ENCODE data around the gene LRMDA. TPM values are rescaled to one million over a fixed set of nuclear protein-coding genes. Genes with fewer than 3 reads are reported as not detected.

Gene LRMDA
- total RNA-seq, 2 experiments from 2014 or later: not detected

GRCh38 chr10:76453332-76453731 lies 1021.9 kb downstream of the LRMDA start:
- no peaks in the 10 kb centered on the region for H3K36me3 Mint-ChIP-seq (ENCODE audit: low read depth)
- CTCF ChIA-PET: no interaction called here
- no peak overlapping the region for H3K27ac Mint-ChIP-seq
- no peaks in the 10 kb centered on the region for H3K27me3 Mint-ChIP-seq (ENCODE audit: low read depth)
- H3K9me3 Mint-ChIP-seq: no peaks in the 10 kb centered on the region
- H3K4me3 Mint-ChIP-seq: no peak overlapping the region
- intact Hi-C loops (cut with micrococcal nuclease): no loop called here
- DNase-seq: no peak
- no peaks in the 10 kb centered on the region for H3K4me1 Mint-ChIP-seq (ENCODE audit: low read depth)

DNA sequence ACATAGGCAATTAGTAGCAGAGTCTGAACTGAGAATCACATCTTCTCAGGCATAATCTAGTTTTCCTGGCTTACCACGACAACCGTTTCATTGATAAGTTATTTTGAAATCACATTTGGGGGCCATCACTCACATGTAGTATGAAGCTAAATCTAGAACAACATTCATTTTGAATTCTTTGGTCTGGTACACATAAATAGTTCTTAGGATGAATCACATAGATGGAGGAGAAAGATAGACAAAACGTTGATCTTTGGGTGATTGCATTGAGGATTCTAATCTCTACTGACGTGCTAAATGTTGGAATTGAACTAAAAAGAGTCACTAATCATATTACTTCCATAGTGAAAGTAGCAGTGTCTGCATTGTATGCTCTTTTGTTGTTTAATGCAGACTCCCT lies 1022.6 kb downstream of the LRMDA start:
- no peaks in the 10 kb centered on the region for H3K27me3 Mint-ChIP-seq (ENCODE audit: low read depth)
- no peaks in the 10 kb centered on the region for H3K4me1 Mint-ChIP-seq (ENCODE audit: low read depth)
- intact Hi-C loops (cut with micrococcal nuclease): no loop called here

GRCh38 chr10:76454506-76455140 lies 1023.2 kb downstream of the LRMDA start:
- Mint-ChIP-seq H3K4me3 (no peak overlapping the region), H3K27ac (no peak overlapping the region), H3K9me3 (no peaks in the 10 kb centered on the region), H3K36me3 (ENCODE audit: low read depth) (no peaks in the 10 kb centered on the region), H3K27me3 (ENCODE audit: low read depth) (no peaks in the 10 kb centered on the region), H3K4me1 (ENCODE audit: low read depth) (no peaks in the 10 kb centered on the region)
- CTCF ChIA-PET: no interaction called here
- intact Hi-C loops (cut with micrococcal nuclease): no loop called here
- no peak for DNase-seq

More for the DNA sequence above, 1022.6 kb downstream of the LRMDA start:
- CTCF ChIA-PET: no interaction called here
- H3K36me3 Mint-ChIP-seq (ENCODE audit: low read depth): no peaks in the 10 kb centered on the region
- no peak for DNase-seq
- H3K4me3 Mint-ChIP-seq: no peak overlapping the region
- no peaks in the 10 kb centered on the region for H3K9me3 Mint-ChIP-seq
- H3K27ac Mint-ChIP-seq: no peak overlapping the region

GRCh38 chr10:76456197-76456596 lies 1024.8 kb downstream of the LRMDA start:
- H3K27me3 Mint-ChIP-seq (ENCODE audit: low read depth): no peaks in the 10 kb centered on the region
- H3K27ac Mint-ChIP-seq: no peak overlapping the region
- intact Hi-C loops (cut with micrococcal nuclease): no loop called here
- H3K4me1 Mint-ChIP-seq (ENCODE audit: low read depth): no peaks in the 10 kb centered on the region
- H3K36me3 Mint-ChIP-seq (ENCODE audit: low read depth): no peaks in the 10 kb centered on the region
- no peak overlapping the region for H3K4me3 Mint-ChIP-seq
- H3K9me3 Mint-ChIP-seq: no peaks in the 10 kb centered on the region
- CTCF ChIA-PET: no interaction called here
- DNase-seq: no peak

GRCh38 chr10:76459016-76459730 lies 1027.7 kb downstream of the LRMDA start:
- Mint-ChIP-seq H3K27ac (no peak overlapping the region), H3K36me3 (ENCODE audit: low read depth) (no peaks in the 10 kb centered on the region), H3K9me3 (peaks cover 1% of the 10 kb centered on the region), H3K27me3 (ENCODE audit: low read depth) (no peaks in the 10 kb centered on the region), H3K4me1 (ENCODE audit: low read depth) (no peaks in the 10 kb centered on the region), H3K4me3 (no peak overlapping the region)
- intact Hi-C loops (cut with micrococcal nuclease): no loop called here
- CTCF ChIA-PET: no interaction called here
- no peak for DNase-seq

GRCh38 chr10:76461024-76461423 lies 1029.6 kb downstream of the LRMDA start:
- intact Hi-C loops (cut with micrococcal nuclease): no loop called here

GRCh38 chr10:76463111-76463510 lies 1031.7 kb downstream of the LRMDA start:
- CTCF ChIA-PET: no interaction called here
- intact Hi-C loops (cut with micrococcal nuclease): no loop called here
- H3K4me3 Mint-ChIP-seq: no peak overlapping the region
- no peak overlapping the region for H3K27ac Mint-ChIP-seq
- H3K27me3 Mint-ChIP-seq (ENCODE audit: low read depth): peaks cover 3% of the 10 kb centered on the region
- H3K36me3 Mint-ChIP-seq (ENCODE audit: low read depth): no peaks in the 10 kb centered on the region
- no peaks in the 10 kb centered on the region for H3K4me1 Mint-ChIP-seq (ENCODE audit: low read depth)
- DNase-seq: no peak
- H3K9me3 Mint-ChIP-seq: peaks cover 2% of the 10 kb centered on the region

More at GRCh38 chr10:76461024-76461423, 1029.6 kb downstream of the LRMDA start:
- Mint-ChIP-seq H3K9me3 (peaks cover 2% of the 10 kb centered on the region), H3K27me3 (ENCODE audit: low read depth) (no peaks in the 10 kb centered on the region), H3K36me3 (ENCODE audit: low read depth) (no peaks in the 10 kb centered on the region), H3K27ac (no peak overlapping the region), H3K4me1 (ENCODE audit: low read depth) (no peaks in the 10 kb centered on the region), H3K4me3 (no peak overlapping the region)
- CTCF ChIA-PET: no interaction called here
- no peak for DNase-seq

GRCh38 chr10:76466836-76467503 lies 1035.5 kb downstream of the LRMDA start:
- peaks cover 2% of the 10 kb centered on the region for H3K9me3 Mint-ChIP-seq

DNA sequence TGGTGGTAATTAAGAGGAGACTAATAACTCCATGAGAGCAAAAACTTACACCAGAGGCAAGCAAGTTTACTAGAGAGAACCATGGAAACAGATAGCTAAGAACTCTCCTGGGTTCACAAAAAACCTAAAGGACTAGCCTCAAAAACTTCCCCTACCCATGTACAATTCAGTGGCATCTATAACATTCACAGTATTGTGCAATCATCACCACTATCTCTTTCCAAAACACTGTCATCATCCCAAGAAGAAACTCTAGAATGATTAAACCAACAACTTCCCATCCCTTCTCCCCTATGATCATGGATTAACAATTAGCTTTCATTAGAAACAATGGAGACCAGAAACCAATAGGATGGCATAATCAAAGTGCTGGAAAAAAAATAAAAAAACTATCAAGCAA lies 1038.3 kb downstream of the LRMDA start:
- Mint-ChIP-seq H3K4me3 (no peak overlapping the region), H3K9me3 (peaks cover 2% of the 10 kb centered on the region), H3K36me3 (ENCODE audit: low read depth) (no peaks in the 10 kb centered on the region), H3K4me1 (ENCODE audit: low read depth) (no peaks in the 10 kb centered on the region), H3K27me3 (ENCODE audit: low read depth) (peaks cover 3% of the 10 kb centered on the region), H3K27ac (no peak overlapping the region)
- CTCF ChIA-PET: no interaction called here
- DNase-seq: no peak
- intact Hi-C loops (cut with micrococcal nuclease): no loop called here

More at GRCh38 chr10:76466836-76467503, 1035.5 kb downstream of the LRMDA start:
- CTCF ChIA-PET: no interaction called here
- DNase-seq: no peak
- H3K36me3 Mint-ChIP-seq (ENCODE audit: low read depth): no peaks in the 10 kb centered on the region
- no peak overlapping the region for H3K27ac Mint-ChIP-seq
- no peaks in the 10 kb centered on the region for H3K4me1 Mint-ChIP-seq (ENCODE audit: low read depth)
- H3K4me3 Mint-ChIP-seq: no peak overlapping the region
- H3K27me3 Mint-ChIP-seq (ENCODE audit: low read depth): peaks cover 3% of the 10 kb centered on the region
- intact Hi-C loops (cut with micrococcal nuclease): no loop called here

GRCh38 chr10:76479103-76479790 lies 1047.8 kb downstream of the LRMDA start:
- intact Hi-C loops (cut with micrococcal nuclease): no loop called here
- H3K4me3 Mint-ChIP-seq: no peak overlapping the region
- no peaks in the 10 kb centered on the region for H3K36me3 Mint-ChIP-seq (ENCODE audit: low read depth)
- H3K27ac Mint-ChIP-seq: no peak overlapping the region
- H3K4me1 Mint-ChIP-seq (ENCODE audit: low read depth): no peaks in the 10 kb centered on the region
- peaks cover 13% of the 10 kb centered on the region for H3K9me3 Mint-ChIP-seq
- no peak for DNase-seq
- CTCF ChIA-PET: no interaction called here
- no peaks in the 10 kb centered on the region for H3K27me3 Mint-ChIP-seq (ENCODE audit: low read depth)

DNA sequence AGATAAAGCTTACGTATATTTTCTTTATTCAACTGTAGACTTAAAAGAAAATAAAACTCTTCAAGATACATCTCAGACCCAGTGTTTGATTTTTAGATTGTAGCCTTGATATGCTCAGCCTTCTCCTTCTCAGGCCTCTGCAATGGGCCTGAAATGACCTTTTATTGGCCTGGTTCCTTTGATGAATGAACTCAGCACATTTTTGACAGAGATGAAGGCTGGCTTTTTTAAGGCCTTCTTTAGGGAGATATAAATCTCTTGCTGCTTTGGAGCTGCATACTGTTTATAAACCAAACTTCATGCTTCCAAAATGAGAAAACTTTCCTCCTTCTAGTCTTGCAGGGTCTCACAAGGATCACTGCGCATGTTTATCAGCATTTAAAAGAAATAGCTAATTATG lies 1049.8 kb downstream of the LRMDA start:
- Mint-ChIP-seq H3K27me3 (ENCODE audit: low read depth) (no peaks in the 10 kb centered on the region), H3K4me1 (ENCODE audit: low read depth) (no peaks in the 10 kb centered on the region)
- intact Hi-C loops (cut with micrococcal nuclease): no loop called here

DNA sequence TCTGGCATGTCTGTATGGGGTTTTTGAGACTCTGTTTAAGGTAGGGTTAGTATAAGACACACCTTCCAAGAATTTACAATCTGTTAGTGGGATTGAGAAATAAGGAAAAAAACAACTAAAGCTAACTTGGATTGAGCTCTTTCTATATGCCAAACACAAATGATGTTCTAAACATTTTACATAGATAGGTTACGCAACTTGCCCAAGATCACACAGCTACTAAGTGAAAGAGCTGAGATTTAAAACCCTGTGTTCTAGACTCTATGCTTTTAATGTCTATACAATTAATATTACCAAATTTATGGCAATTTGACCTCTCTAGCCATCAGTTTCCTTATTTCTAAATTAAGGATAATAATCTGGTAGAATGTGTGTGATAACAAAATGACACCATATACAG lies 1056.2 kb downstream of the LRMDA start:
- intact Hi-C loops (cut with micrococcal nuclease): no loop called here
- Mint-ChIP-seq H3K4me3 (no peak overlapping the region), H3K27me3 (ENCODE audit: low read depth) (no peaks in the 10 kb centered on the region), H3K4me1 (ENCODE audit: low read depth) (no peaks in the 10 kb centered on the region), H3K27ac (no peak overlapping the region), H3K36me3 (ENCODE audit: low read depth) (no peaks in the 10 kb centered on the region), H3K9me3 (peaks cover 33% of the 10 kb centered on the region)
- CTCF ChIA-PET: no interaction called here
- no peak for DNase-seq

More for the DNA sequence above, 1049.8 kb downstream of the LRMDA start:
- Mint-ChIP-seq H3K4me3 (no peak overlapping the region), H3K9me3 (peaks cover 13% of the 10 kb centered on the region), H3K27ac (no peak overlapping the region), H3K36me3 (ENCODE audit: low read depth) (no peaks in the 10 kb centered on the region)
- DNase-seq: no peak
- CTCF ChIA-PET: no interaction called here

Data from activated naive CD4-positive, alpha-beta T cell treated with anti-CD3 and anti-CD28 coated beads for 36 hours (primary cell).